ENCODE measurements around the gene DOCK7. TPM values are rescaled to one million over a fixed set of nuclear protein-coding genes. Genes with fewer than 3 reads are reported as not detected.

The DOCK7 gene
- total RNA-seq, 4 donors from 2014 or later: 7.8 to 56.5 (median 19.1) TPM

DNA sequence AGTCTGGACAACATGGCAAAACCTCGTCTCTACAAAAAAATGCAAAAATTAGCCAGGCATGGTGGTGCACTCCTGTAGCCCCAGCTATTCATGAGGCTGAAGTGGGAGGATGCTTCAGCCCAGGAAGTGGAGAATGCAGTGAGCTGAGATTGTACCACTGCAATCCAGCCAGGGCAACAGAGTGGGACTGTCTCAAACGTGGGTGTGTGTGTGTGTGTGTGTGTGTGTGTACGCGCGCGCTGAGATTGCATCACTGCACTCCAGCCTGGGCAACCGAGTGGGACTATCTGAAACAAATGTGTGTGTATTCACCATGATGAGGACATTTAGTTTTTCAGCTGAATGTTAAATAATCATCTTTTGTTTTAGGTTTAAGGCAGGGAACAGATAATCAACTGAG, 230.2 kb downstream of the DOCK7 start:
- Histone ChIP-seq H3K27ac (no peak overlapping the region), H3K4me1 (no peaks in the 10 kb centered on the region), H3K9me3 (no peaks in the 10 kb centered on the region), H3K27me3 (no peaks in the 10 kb centered on the region), H3K4me3 (no peak overlapping the region), H3K36me3 (peaks cover 0 to 67% (median 0%) of the 10 kb centered on the region in 3 donors)
- no peak for DNase-seq
- intact Hi-C loops (cut with DNase I): no loop called here
- TF ChIP-seq POLR2A (IDR thresholded peaks at IDR 0.05): no peak
- TF ChIP-seq, protein P1, sequence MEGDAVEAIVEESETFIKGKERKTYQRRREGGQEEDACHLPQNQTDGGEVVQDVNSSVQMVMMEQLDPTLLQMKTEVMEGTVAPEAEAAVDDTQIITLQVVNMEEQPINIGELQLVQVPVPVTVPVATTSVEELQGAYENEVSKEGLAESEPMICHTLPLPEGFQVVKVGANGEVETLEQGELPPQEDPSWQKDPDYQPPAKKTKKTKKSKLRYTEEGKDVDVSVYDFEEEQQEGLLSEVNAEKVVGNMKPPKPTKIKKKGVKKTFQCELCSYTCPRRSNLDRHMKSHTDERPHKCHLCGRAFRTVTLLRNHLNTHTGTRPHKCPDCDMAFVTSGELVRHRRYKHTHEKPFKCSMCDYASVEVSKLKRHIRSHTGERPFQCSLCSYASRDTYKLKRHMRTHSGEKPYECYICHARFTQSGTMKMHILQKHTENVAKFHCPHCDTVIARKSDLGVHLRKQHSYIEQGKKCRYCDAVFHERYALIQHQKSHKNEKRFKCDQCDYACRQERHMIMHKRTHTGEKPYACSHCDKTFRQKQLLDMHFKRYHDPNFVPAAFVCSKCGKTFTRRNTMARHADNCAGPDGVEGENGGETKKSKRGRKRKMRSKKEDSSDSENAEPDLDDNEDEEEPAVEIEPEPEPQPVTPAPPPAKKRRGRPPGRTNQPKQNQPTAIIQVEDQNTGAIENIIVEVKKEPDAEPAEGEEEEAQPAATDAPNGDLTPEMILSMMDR (IDR thresholded peaks at IDR 0.05): no peak
- 58 to 69% methylated on average over 7 of the region's 7 CpGs for WGBS, 2 donors

DNA sequence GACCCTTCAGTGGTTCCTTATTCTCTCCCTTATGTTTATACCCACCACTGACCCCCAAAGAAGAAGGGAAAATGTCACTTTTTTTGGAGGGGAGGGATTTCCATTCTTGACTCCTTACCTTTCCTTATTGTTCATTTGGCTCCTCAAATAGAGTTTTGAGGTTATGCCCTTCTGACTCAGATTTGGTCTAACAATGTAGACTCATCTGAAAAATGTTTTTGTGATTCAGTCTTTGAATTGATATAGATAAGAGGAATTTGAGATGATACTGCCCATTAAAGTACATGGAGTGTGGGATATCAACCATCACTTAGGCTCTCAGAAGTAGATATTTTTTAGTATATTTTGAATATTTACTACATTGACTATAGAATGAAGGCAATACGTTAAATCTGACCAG, 235.2 kb downstream of the DOCK7 start:
- Histone ChIP-seq H3K4me1 (no peaks in the 10 kb centered on the region), H3K9me3 (no peaks in the 10 kb centered on the region), H3K27me3 (no peaks in the 10 kb centered on the region), H3K4me3 (no peak overlapping the region), H3K36me3 (peaks cover 0 to 100% (median 0%) of the 10 kb centered on the region in 3 donors), H3K27ac (no peak overlapping the region)
- WGBS, 2 donors: 77 to 100% methylated on average over 1 of the region's 1 CpG
- DNase-seq: no peak
- intact Hi-C loops (cut with DNase I): no loop called here
- TF ChIP-seq POLR2A (IDR thresholded peaks at IDR 0.05): no peak
- TF ChIP-seq, protein P1 (IDR thresholded peaks at IDR 0.05): no peak

DNA sequence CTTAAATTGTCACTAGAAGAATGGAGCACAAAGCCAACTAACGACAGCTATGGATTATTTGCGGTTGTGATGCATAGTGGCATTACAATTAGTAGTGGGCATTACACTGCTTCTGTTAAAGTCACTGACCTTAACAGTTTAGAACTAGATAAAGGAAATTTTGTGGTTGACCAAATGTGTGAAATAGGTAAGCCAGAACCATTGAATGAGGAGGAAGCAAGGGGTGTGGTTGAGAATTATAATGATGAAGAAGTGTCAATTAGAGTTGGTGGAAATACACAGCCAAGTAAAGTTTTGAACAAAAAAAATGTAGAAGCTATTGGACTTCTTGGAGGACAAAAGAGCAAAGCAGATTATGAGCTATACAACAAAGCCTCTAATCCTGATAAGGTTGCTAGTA, 237.9 kb downstream of the DOCK7 start:
- TF ChIP-seq, protein P1 (IDR thresholded peaks at IDR 0.05): no peak
- TF ChIP-seq POLR2A (IDR thresholded peaks at IDR 0.05): no peak
- DNase-seq: no peak
- Histone ChIP-seq H3K4me1 (no peaks in the 10 kb centered on the region), H3K27ac (no peak overlapping the region), H3K4me3 (no peak overlapping the region), H3K9me3 (no peaks in the 10 kb centered on the region), H3K36me3 (peaks cover 0 to 100% (median 14%) of the 10 kb centered on the region in 3 donors), H3K27me3 (no peaks in the 10 kb centered on the region)
- 80 to 88% methylated on average over 2 of the region's 2 CpGs for WGBS, 2 donors
- intact Hi-C loops (cut with DNase I): no loop called here

DNA sequence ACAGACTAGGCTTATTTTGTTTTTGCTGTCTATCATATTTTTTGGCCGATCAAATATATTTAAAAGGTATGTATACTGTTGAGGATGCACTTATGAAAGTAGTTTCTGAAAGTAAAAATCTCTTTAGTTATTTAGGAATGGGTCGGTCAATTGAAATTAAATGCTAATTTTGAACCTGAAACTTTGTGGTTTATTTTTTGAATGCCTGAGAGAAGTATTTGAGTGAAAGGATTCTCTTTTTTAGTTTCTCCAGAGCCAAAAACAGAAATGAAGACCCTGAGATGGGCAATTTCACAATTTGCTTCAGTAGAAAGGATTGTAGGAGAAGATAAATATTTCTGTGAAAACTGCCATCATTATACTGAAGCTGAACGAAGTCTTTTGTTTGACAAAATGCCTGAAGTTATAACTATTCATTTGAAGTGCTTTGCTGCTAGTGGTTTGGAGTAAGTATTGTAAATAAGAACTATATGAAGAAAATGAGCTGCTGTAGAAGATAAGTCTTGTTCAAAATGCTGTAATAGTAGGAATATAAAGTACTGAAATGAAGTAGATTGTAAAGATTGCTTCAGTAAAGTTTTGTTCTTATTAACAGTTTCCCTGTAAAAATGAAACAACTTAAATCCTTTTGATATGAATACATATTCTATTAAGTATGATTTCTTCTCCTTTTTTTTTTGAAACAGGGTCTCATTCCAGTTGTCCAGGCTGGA, 239.8 kb downstream of the DOCK7 start:
- no peaks in the 10 kb centered on the region for H3K9me3 ChIP-seq
- no peaks in the 10 kb centered on the region for H3K27me3 ChIP-seq
- TF ChIP-seq, protein P1 (IDR thresholded peaks at IDR 0.05): no peak
- TF ChIP-seq POLR2A (IDR thresholded peaks at IDR 0.05): no peak
- DNase-seq: no peak
- 69 to 83% methylated on average over 3 of the region's 3 CpGs for WGBS, 2 donors
- H3K4me1 ChIP-seq: no peaks in the 10 kb centered on the region
- no peak overlapping the region for H3K4me3 ChIP-seq
- peaks cover 0 to 100% (median 19%) of the 10 kb centered on the region in 3 donors for H3K36me3 ChIP-seq
- H3K27ac ChIP-seq: no peak overlapping the region
- intact Hi-C loops (cut with DNase I): no loop called here

DNA sequence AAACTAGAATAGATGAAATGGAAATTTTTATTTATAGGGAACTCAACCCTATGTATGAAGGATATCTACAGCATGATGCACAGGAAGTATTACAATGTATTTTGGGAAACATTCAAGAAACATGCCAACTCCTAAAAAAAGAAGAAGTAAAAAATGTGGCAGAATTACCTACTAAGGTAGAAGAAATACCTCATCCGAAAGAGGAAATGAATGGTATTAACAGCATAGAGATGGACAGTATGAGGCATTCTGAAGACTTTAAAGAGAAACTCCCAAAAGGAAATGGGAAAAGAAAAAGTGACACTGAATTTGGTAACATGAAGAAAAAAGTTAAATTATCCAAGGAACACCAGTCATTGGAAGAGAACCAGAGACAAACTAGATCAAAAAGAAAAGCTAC, 243.5 kb downstream of the DOCK7 start:
- WGBS, 2 donors: 76 to 78% methylated on average over 1 of the region's 1 CpG
- no peak overlapping the region for H3K4me3 ChIP-seq
- DNase-seq: no peak
- TF ChIP-seq POLR2A (IDR thresholded peaks at IDR 0.05): no peak
- TF ChIP-seq, protein P1 (IDR thresholded peaks at IDR 0.05): no peak
- no peaks in the 10 kb centered on the region for H3K9me3 ChIP-seq
- intact Hi-C loops (cut with DNase I): no loop called here
- H3K4me1 ChIP-seq: peaks cover 1 to 19% (median 5%) of the 10 kb centered on the region in 3 donors
- no peaks in the 10 kb centered on the region for H3K27me3 ChIP-seq
- H3K36me3 ChIP-seq: peaks cover 0 to 86% (median 19%) of the 10 kb centered on the region in 3 donors
- no peak overlapping the region for H3K27ac ChIP-seq

All from esophagus squamous epithelium (tissue), 5 donors.